Measurements from ENCODE around the gene PAX7.

DNA sequence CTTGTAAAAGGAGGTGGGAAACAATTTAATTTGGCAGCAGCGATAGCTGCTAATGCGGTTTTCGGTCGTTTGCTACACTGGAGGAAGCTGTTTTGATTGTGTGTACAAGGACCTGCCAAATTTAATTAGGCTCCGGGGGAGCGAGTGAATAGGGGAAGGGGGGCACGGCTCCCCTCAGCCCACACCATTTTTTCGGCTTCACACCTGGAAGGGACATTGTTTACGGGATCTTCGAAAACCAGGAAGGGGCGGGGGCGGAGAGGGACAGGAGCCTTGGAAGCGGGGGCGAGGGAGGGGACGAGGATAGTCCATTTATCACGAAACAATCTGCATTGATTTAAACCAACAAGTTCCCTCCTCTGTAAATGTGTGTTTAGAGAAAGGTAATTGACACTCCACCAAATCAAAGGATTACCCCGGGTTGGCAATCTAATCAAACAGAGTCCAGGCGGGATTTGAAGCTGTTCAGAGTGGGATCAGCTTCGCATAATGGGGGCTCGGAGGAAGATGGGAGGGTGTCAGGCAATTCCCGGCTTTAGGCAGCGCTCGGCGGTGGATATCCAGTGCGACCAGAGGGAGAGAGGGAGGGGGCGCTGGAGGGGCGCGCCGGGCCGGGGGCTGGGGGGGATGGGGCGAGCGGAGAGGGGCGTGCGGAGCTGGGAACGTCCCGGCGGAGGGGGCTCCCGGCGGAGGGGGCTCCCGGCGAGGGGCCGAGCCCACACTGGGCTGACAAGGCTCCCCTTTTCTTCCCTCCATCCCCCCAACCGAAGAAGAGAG, 9.8 kb downstream of the PAX7 start:
- TF ChIP-seq CTCF (IDR thresholded peaks at IDR 0.05; ENCODE audit: poor library complexity, severe bottlenecking) (no peak), EZH2 (IDR thresholded peaks at IDR 0.05; ENCODE audit: borderline replicate concordance, insufficient read depth, low read length, poor library complexity, severe bottlenecking) (peak; percentile 46), POLR2AphosphoS5 (IDR thresholded peaks at IDR 0.05) (no peak), RAD21 (conservative IDR thresholded peaks at IDR 0.05) (no peak), MXI1 (conservative IDR thresholded peaks at IDR 0.05; ENCODE audit: poor library complexity, severe bottlenecking) (no peak), EP300 (conservative IDR thresholded peaks at IDR 0.05; ENCODE audit: poor library complexity, severe bottlenecking) (no peak), TAF1 (IDR thresholded peaks at IDR 0.05; ENCODE audit: low read depth) (no peak), SMC3 (conservative IDR thresholded peaks at IDR 0.05; ENCODE audit: poor library complexity) (no peak)
- TF ChIP-seq, protein P1, sequence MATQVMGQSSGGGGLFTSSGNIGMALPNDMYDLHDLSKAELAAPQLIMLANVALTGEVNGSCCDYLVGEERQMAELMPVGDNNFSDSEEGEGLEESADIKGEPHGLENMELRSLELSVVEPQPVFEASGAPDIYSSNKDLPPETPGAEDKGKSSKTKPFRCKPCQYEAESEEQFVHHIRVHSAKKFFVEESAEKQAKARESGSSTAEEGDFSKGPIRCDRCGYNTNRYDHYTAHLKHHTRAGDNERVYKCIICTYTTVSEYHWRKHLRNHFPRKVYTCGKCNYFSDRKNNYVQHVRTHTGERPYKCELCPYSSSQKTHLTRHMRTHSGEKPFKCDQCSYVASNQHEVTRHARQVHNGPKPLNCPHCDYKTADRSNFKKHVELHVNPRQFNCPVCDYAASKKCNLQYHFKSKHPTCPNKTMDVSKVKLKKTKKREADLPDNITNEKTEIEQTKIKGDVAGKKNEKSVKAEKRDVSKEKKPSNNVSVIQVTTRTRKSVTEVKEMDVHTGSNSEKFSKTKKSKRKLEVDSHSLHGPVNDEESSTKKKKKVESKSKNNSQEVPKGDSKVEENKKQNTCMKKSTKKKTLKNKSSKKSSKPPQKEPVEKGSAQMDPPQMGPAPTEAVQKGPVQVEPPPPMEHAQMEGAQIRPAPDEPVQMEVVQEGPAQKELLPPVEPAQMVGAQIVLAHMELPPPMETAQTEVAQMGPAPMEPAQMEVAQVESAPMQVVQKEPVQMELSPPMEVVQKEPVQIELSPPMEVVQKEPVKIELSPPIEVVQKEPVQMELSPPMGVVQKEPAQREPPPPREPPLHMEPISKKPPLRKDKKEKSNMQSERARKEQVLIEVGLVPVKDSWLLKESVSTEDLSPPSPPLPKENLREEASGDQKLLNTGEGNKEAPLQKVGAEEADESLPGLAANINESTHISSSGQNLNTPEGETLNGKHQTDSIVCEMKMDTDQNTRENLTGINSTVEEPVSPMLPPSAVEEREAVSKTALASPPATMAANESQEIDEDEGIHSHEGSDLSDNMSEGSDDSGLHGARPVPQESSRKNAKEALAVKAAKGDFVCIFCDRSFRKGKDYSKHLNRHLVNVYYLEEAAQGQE (IDR thresholded peaks at IDR 0.05; ENCODE audit: borderline replicate concordance), result no peak
